Measurements from ENCODE around the gene EMP3. TPM values are rescaled to one million over a fixed set of nuclear protein-coding genes. Genes with fewer than 3 reads are reported as not detected.

Gene EMP3
- total RNA-seq, 1 experiment from 2014 or later: 8.9 TPM

GRCh38 chr19:48332351-48332661 lies 7.0 kb downstream of the EMP3 start:
- TF ChIP-seq AFF4 (CRISPR knock-in tag; IDR thresholded peaks at IDR 0.05; ENCODE audit: borderline replicate concordance) (no peak), TEAD1 (CRISPR knock-in tag; IDR thresholded peaks at IDR 0.05) (no peak), IRF1 (CRISPR knock-in tag; IDR thresholded peaks at IDR 0.05) (no peak), ZNF396 (CRISPR knock-in tag; IDR thresholded peaks at IDR 0.05; ENCODE audit: borderline replicate concordance) (no peak), E2F1 (CRISPR knock-in tag; IDR thresholded peaks at IDR 0.05) (no peak), CDX4 (CRISPR knock-in tag; IDR thresholded peaks at IDR 0.05; ENCODE audit: borderline replicate concordance) (no peak), TEAD4 (CRISPR knock-in tag; IDR thresholded peaks at IDR 0.05) (no peak), ATF6 (CRISPR knock-in tag; IDR thresholded peaks at IDR 0.05) (no peak), ZNF317 (CRISPR knock-in tag; IDR thresholded peaks at IDR 0.05; ENCODE audit: borderline replicate concordance, low read depth) (no peak), ZMAT4 (CRISPR knock-in tag; IDR thresholded peaks at IDR 0.05) (no peak), ARID4B (CRISPR knock-in tag; IDR thresholded peaks at IDR 0.05; ENCODE audit: borderline replicate concordance) (no peak), SMAD3 (CRISPR knock-in tag; IDR thresholded peaks at IDR 0.05; ENCODE audit: borderline replicate concordance) (no peak), FOXJ3 (CRISPR knock-in tag; IDR thresholded peaks at IDR 0.05; ENCODE audit: borderline replicate concordance) (no peak), NR2C2 (CRISPR knock-in tag; IDR thresholded peaks at IDR 0.05) (no peak)
- ATAC-seq (no peak), DNase-seq (ENCODE audit: low spot score) (no peak)
- Mint-ChIP-seq H3K27ac (peak overlapping the region; percentile 97), H3K27me3 (ENCODE audit: low read depth) (peaks cover 17% of the 10 kb centered on the region), H3K4me1 (peaks cover 30% of the 10 kb centered on the region), H3K9me3 (peaks cover 7% of the 10 kb centered on the region), H3K36me3 (no peaks in the 10 kb centered on the region), H3K4me3 (peak overlapping the region; percentile 84)
- ChIA-PET CTCF (interaction anchor here (0.7 to 10.2 kb wide), 23 partner anchors 13 to 277 kb away, joined by 3 to 404 read pairs (median 7); partner anchors contain the start of genes EMP3, GRIN2D, GRWD1 and KDELR1), POLR2A (interaction anchor here (0.8 to 2.5 kb wide), 4 partner anchors 8 to 59 kb away, joined by 3 to 16 read pairs (median 8); partner anchors contain the start of genes EMP3, KDELR1, SYNGR4 and TMEM143)

Data from WTC11 (cell line).